IPS-11a (cell line): ENCODE results near the gene SLC6A18.
A peak's percentile ranks its signal among the peaks of the same experiment; 100 is the strongest.
"Not testable (repeated sequence)": the region's sequence is repeated elsewhere in the genome, so short reads cannot be mapped to it uniquely, and the experiment has no call there.

ENCODE experiments used
- H3K4me3 ChIP-seq: one replicate; pipeline ENCODE4 v1.5.1; 2013; ENCODE audit warnings: low read depth, low read length, control low read depth

The SLC6A18 gene

GRCh38 chr5:1284336-1284970 lies 59.3 kb downstream of the SLC6A18 start:
- H3K4me3 ChIP-seq, result not testable (repeated sequence)

GRCh38 chr5:1285141-1285540 lies 60.0 kb downstream of the SLC6A18 start:
- H3K4me3 ChIP-seq, result no peak overlapping the region

- no peak overlapping the region for H3K4me3 ChIP-seq
Observed at GRCh38 chr5:1285883-1286291, 60.7 kb downstream of the SLC6A18 start.

- H3K4me3 ChIP-seq, result no peak overlapping the region
Observed at GRCh38 chr5:1288439-1289335, 63.5 kb downstream of the SLC6A18 start.

GRCh38 chr5:1289559-1289958 lies 64.4 kb downstream of the SLC6A18 start:
- not testable (repeated sequence) for H3K4me3 ChIP-seq

GRCh38 chr5:1290956-1291355 lies 65.8 kb downstream of the SLC6A18 start:
- not testable (repeated sequence) for H3K4me3 ChIP-seq

- H3K4me3 ChIP-seq, result no peak overlapping the region
Observed at GRCh38 chr5:1291611-1292080, 66.5 kb downstream of the SLC6A18 start.

DNA sequence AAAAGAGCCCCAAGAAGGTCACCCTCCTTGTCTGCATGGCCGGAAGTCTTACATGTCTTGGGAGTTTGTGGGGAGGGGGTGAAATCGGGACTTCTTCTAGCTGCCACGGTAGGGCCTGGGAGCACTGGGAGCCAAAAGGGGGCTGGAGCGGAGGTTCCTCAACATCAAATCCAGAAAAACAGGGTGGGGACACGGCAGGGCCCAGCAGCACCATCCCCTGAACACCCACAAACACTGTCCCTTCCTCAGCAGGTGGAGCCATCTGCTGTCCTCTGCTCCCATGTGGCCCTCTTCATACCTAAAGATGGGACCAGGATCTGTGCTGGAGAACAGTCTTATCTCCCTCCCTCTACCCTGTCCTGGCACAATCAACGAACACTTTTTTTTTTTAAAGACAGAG lies 67.0 kb downstream of the SLC6A18 start:
- no peak overlapping the region for H3K4me3 ChIP-seq

DNA sequence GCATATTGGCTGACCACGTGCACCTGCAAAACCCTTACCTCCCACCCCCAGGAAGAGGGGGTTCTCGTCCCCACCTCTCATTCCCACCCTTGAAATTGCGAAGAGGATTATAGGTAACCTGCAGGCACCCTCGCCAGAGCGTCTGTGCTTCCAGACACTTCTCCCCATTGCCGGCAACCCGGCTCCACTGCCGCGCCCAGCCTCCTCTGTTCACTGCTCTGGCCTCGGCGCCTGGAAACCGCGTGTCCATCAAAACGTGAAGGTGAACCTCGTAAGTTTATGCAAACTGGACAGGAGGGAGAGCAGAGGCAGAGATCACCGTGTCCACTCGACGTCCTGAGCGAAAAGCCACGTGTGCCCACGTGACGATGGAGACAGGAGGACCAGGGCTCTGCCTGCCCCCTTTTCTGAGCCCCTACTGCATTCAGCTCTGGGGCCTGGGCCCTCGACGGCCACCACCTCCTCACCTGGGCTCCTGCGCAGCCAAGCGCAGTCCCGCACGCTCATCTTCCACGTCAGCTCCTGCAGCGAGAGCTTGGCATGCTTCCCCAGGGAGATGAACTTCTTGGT lies 67.8 kb downstream of the SLC6A18 start:
- H3K4me3 ChIP-seq, result no peak overlapping the region

GRCh38 chr5:1293416-1294205 lies 68.4 kb downstream of the SLC6A18 start:
- no peak overlapping the region for H3K4me3 ChIP-seq

GRCh38 chr5:1294206-1294834 lies 69.1 kb downstream of the SLC6A18 start:
- peak overlapping the region; percentile 55 for H3K4me3 ChIP-seq

DNA sequence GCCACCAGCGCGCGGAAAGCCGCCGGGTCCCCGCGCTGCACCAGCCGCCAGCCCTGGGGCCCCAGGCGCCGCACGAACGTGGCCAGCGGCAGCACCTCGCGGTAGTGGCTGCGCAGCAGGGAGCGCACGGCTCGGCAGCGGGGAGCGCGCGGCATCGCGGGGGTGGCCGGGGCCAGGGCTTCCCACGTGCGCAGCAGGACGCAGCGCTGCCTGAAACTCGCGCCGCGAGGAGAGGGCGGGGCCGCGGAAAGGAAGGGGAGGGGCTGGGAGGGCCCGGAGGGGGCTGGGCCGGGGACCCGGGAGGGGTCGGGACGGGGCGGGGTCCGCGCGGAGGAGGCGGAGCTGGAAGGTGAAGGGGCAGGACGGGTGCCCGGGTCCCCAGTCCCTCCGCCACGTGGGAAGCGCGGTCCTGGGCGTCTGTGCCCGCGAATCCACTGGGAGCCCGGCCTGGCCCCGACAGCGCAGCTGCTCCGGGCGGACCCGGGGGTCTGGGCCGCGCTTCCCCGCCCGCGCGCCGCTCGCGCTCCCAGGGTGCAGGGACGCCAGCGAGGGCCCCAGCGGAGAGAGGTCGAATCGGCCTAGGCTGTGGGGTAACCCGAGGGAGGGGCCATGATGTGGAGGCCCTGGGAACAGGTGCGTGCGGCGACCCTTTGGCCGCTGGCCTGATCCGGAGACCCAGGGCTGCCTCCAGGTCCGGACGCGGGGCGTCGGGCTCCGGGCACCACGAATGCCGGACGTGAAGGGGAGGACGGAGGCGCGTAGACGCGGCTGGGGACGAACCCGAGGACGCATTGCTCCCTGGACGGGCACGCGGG lies 69.9 kb downstream of the SLC6A18 start, which contains the start of gene TERT:
TSS of gene TERT (minus strand) at position 234 of the 815 bp plus-strand sequence. CDS start at position 155, 79 bp downstream.
- peak within 1 kb of the TSS; percentile 55 for H3K4me3 ChIP-seq

GRCh38 chr5:1295650-1296037 lies 70.5 kb downstream of the SLC6A18 start:
- peak overlapping the region; percentile 47 for H3K4me3 ChIP-seq
